ENCODE data around the gene ATXN1.

ATXN1 gene

GRCh38 chr6:16519265-16520242 is 241.7 kb downstream of the ATXN1 start:
- DNase-seq = no peak

- DNase-seq = no peak
These were observed 243.0 kb downstream of the ATXN1 start for GRCh38 chr6:16518265-16518664.

- peak; percentile 30 for DNase-seq
These were observed 247.0 kb downstream of the ATXN1 start for GRCh38 chr6:16514249-16514648.

GRCh38 chr6:16512544-16513290 is 248.5 kb downstream of the ATXN1 start:
- no peak for DNase-seq

- no peak for DNase-seq
These were observed 249.4 kb downstream of the ATXN1 start for GRCh38 chr6:16511723-16512489.

GRCh38 chr6:16511040-16511660 is 250.1 kb downstream of the ATXN1 start:
- peak; percentile 49 for DNase-seq

GRCh38 chr6:16510245-16510644 is 251.0 kb downstream of the ATXN1 start:
- DNase-seq = no peak

- DNase-seq = no peak
These were observed 252.3 kb downstream of the ATXN1 start for GRCh38 chr6:16508959-16509358.

GRCh38 chr6:16505711-16506357 is 255.4 kb downstream of the ATXN1 start:
- DNase-seq = no peak

GRCh38 chr6:16504609-16505008 is 256.7 kb downstream of the ATXN1 start:
- DNase-seq = no peak

- DNase-seq = no peak
These were observed 257.3 kb downstream of the ATXN1 start for GRCh38 chr6:16503970-16504415.

- DNase-seq = no peak
These were observed 258.0 kb downstream of the ATXN1 start for GRCh38 chr6:16503241-16503775.

GRCh38 chr6:16498957-16499356 is 262.3 kb downstream of the ATXN1 start:
- no peak for DNase-seq

- no peak for DNase-seq
These were observed 263.0 kb downstream of the ATXN1 start for GRCh38 chr6:16498237-16498636.

GRCh38 chr6:16496991-16497801 is 264.1 kb downstream of the ATXN1 start:
- DNase-seq = peak; percentile 25

GRCh38 chr6:16496210-16496609 is 265.1 kb downstream of the ATXN1 start:
- DNase-seq = no peak

- peak; percentile 6 for DNase-seq
These were observed 266.5 kb downstream of the ATXN1 start for GRCh38 chr6:16494793-16495192.

- no peak for DNase-seq
These were observed 267.5 kb downstream of the ATXN1 start for GRCh38 chr6:16493802-16494201.

GRCh38 chr6:16493112-16493511 is 268.1 kb downstream of the ATXN1 start:
- DNase-seq = no peak

- DNase-seq = no peak
These were observed 269.5 kb downstream of the ATXN1 start for GRCh38 chr6:16491666-16492313.
